ENCODE results near the gene KIF20A.
A peak's percentile ranks its signal among the peaks of the same experiment; 100 is the strongest.
"Not testable (repeated sequence)": the region's sequence is repeated elsewhere in the genome, so short reads cannot be mapped to it uniquely, and the experiment has no call there.

KIF20A gene

GRCh38 chr5:138178516-138179276 is at the start of gene KIF20A, which contains the start of gene BRD8:
Gene KIF20A, plus strand, starts transcription at chr5:138179112. Its CDS starts 569 bp downstream, at chr5:138179681.
Gene BRD8, minus strand, starts transcription at chr5:138178630. Its CDS starts 16 bp downstream, at chr5:138178614.
- DNase-seq (ENCODE audit: low spot score), result peak; percentile 97

- DNase-seq (ENCODE audit: low spot score), result no peak
Measured at GRCh38 chr5:138129347-138129746, 49.6 kb upstream of the KIF20A start.

GRCh38 chr5:138132543-138132942 is 46.4 kb upstream of the KIF20A start:
- DNase-seq (ENCODE audit: low spot score), result no peak

GRCh38 chr5:138138949-138139780 is 39.7 kb upstream of the KIF20A start, which contains the start of gene NME5:
Gene NME5, minus strand, starts transcription at chr5:138139428. Its CDS starts 648 bp downstream, at chr5:138138780.
- no peak for DNase-seq (ENCODE audit: low spot score)

- DNase-seq (ENCODE audit: low spot score), result no peak
Measured at GRCh38 chr5:138139781-138140090, 39.2 kb upstream of the KIF20A start.

GRCh38 chr5:138140268-138140667 is 38.6 kb upstream of the KIF20A start:
- DNase-seq (ENCODE audit: low spot score), result no peak

- DNase-seq (ENCODE audit: low spot score), result no peak
Measured at GRCh38 chr5:138141734-138142133, 37.2 kb upstream of the KIF20A start.

- DNase-seq (ENCODE audit: low spot score), result not testable (repeated sequence)
Measured at GRCh38 chr5:138143578-138143977, 35.3 kb upstream of the KIF20A start.

GRCh38 chr5:138148811-138149210 is 30.1 kb upstream of the KIF20A start:
- DNase-seq (ENCODE audit: low spot score), result no peak

- no peak for DNase-seq (ENCODE audit: low spot score)
Measured at GRCh38 chr5:138149530-138149929, 29.4 kb upstream of the KIF20A start.

GRCh38 chr5:138155977-138156376 is 22.9 kb upstream of the KIF20A start:
- DNase-seq (ENCODE audit: low spot score), result not testable (repeated sequence)

GRCh38 chr5:138157626-138158025 is 21.3 kb upstream of the KIF20A start:
- no peak for DNase-seq (ENCODE audit: low spot score)

- DNase-seq (ENCODE audit: low spot score), result no peak
Measured at GRCh38 chr5:138159666-138160065, 19.2 kb upstream of the KIF20A start.

GRCh38 chr5:138160706-138161105 is 18.2 kb upstream of the KIF20A start:
- no peak for DNase-seq (ENCODE audit: low spot score)

GRCh38 chr5:138163721-138164120 is 15.2 kb upstream of the KIF20A start:
- no peak for DNase-seq (ENCODE audit: low spot score)

- no peak for DNase-seq (ENCODE audit: low spot score)
Measured at GRCh38 chr5:138169124-138169523, 9.8 kb upstream of the KIF20A start.

- no peak for DNase-seq (ENCODE audit: low spot score)
Measured at GRCh38 chr5:138170299-138170698, 8.6 kb upstream of the KIF20A start.

GRCh38 chr5:138177941-138178515 is 884 bp upstream of the KIF20A start:
- DNase-seq (ENCODE audit: low spot score), result peak; percentile 66

GRCh38 chr5:138179277-138179857 is 455 bp downstream of the KIF20A start:
- DNase-seq (ENCODE audit: low spot score), result peak; percentile 12

- DNase-seq (ENCODE audit: low spot score), result peak; percentile 72
Measured at GRCh38 chr5:138180183-138180782, 1.4 kb downstream of the KIF20A start.

GRCh38 chr5:138180841-138181240 is 1.9 kb downstream of the KIF20A start:
- DNase-seq (ENCODE audit: low spot score), result no peak

GRCh38 chr5:138182808-138183207 is 3.9 kb downstream of the KIF20A start:
- DNase-seq (ENCODE audit: low spot score), result no peak

Measured in hematopoietic multipotent progenitor cell treated with erythropoietin and hydrocortisone succinate and interleukin-3 and kit ligand, for 15 days (in vitro differentiated cells).